Muscle layer of colon (tissue), 2 donors: ENCODE measurements around the gene KSR2.

Source experiments
- H3K27ac ChIP-seq: one replicate; pipeline ENCODE4 v1.7.0; 2013; ENCODE audit warnings: low read depth, mild to moderate bottlenecking, low read length, moderate library complexity
- H3K27me3 ChIP-seq, 2 donors: one replicate each; pipeline ENCODE4 v1.7.0; 2013; ENCODE audit warnings: low read length in 2 of 2, mild to moderate bottlenecking in 2 of 2; ENCODE audit not compliant: insufficient read depth in 2 of 2, control insufficient read depth in 1 of 2
- H3K36me3 ChIP-seq: one replicate; pipeline ENCODE4 v1.7.0; 2013; ENCODE audit warnings: mild to moderate bottlenecking, low read length; ENCODE audit not compliant: insufficient read depth
- H3K4me1 ChIP-seq: one replicate; pipeline ENCODE4 v1.7.0; 2013; ENCODE audit warnings: mild to moderate bottlenecking, low read length; ENCODE audit not compliant: insufficient read depth
- H3K4me3 ChIP-seq, 2 donors: one replicate each; pipeline ENCODE4 v1.7.0; 2013; ENCODE audit warnings: low read length in 2 of 2, low read depth in 1 of 2, mild to moderate bottlenecking in 1 of 2, moderate library complexity in 1 of 2
- H3K9ac ChIP-seq: one replicate; pipeline ENCODE4 v1.7.0; 2013; ENCODE audit warnings: low read length
- H3K9me3 ChIP-seq: one replicate; pipeline ENCODE4 v1.7.0; 2013; ENCODE audit warnings: mild to moderate bottlenecking, low read length
- donor health status: abdominal sarcoma.
- donor health status: Adenocarcinoma of cecum.

Gene KSR2

GRCh38 chr12:117702741-117703140 lies 266.0 kb downstream of the KSR2 start:
- H3K27ac ChIP-seq: no peak overlapping the region
- no peaks in the 10 kb centered on the region for H3K27me3 ChIP-seq
- H3K9ac ChIP-seq: no peak overlapping the region

DNA sequence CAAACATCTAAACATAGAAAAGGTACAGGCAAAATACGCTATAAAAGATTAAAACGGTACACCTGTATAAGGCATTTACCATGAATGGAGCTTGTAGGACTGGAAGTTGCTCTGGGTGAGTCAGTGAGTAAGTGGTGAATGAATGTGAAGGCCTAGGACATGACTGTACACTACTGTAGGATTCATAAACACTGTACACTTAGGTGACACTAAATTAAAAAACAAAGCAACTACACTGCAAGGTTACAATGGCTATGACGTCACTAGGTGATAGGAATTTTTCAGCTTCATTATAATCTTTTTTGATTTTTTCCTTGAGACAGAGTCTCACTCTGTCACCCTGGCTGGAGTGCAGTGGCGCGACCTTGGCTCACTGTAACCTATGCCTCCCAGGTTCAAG lies 269.2 kb downstream of the KSR2 start:
- H3K4me1 ChIP-seq: no peaks in the 10 kb centered on the region
- no peak overlapping the region for H3K4me3 ChIP-seq
- no peaks in the 10 kb centered on the region for H3K9me3 ChIP-seq
- H3K36me3 ChIP-seq: no peaks in the 10 kb centered on the region
- no peak overlapping the region for H3K27ac ChIP-seq
- no peak overlapping the region for H3K9ac ChIP-seq
- no peaks in the 10 kb centered on the region for H3K27me3 ChIP-seq

More at GRCh38 chr12:117702741-117703140, 266.0 kb downstream of the KSR2 start:
- no peaks in the 10 kb centered on the region for H3K4me1 ChIP-seq
- no peaks in the 10 kb centered on the region for H3K9me3 ChIP-seq
- H3K4me3 ChIP-seq: no peak overlapping the region
- H3K36me3 ChIP-seq: no peaks in the 10 kb centered on the region

GRCh38 chr12:117699118-117699517 lies 269.7 kb downstream of the KSR2 start:
- Histone ChIP-seq H3K4me1 (no peaks in the 10 kb centered on the region), H3K9me3 (no peaks in the 10 kb centered on the region), H3K4me3 (no peak overlapping the region), H3K27ac (no peak overlapping the region), H3K9ac (no peak overlapping the region), H3K36me3 (no peaks in the 10 kb centered on the region), H3K27me3 (no peaks in the 10 kb centered on the region)

GRCh38 chr12:117695956-117696355 lies 272.8 kb downstream of the KSR2 start:
- no peaks in the 10 kb centered on the region for H3K9me3 ChIP-seq
- no peaks in the 10 kb centered on the region for H3K4me1 ChIP-seq
- H3K36me3 ChIP-seq: no peaks in the 10 kb centered on the region
- H3K4me3 ChIP-seq: no peak overlapping the region
- no peak overlapping the region for H3K9ac ChIP-seq
- no peak overlapping the region for H3K27ac ChIP-seq
- H3K27me3 ChIP-seq: no peaks in the 10 kb centered on the region

GRCh38 chr12:117692512-117692911 lies 276.3 kb downstream of the KSR2 start:
- no peak overlapping the region for H3K9ac ChIP-seq

DNA sequence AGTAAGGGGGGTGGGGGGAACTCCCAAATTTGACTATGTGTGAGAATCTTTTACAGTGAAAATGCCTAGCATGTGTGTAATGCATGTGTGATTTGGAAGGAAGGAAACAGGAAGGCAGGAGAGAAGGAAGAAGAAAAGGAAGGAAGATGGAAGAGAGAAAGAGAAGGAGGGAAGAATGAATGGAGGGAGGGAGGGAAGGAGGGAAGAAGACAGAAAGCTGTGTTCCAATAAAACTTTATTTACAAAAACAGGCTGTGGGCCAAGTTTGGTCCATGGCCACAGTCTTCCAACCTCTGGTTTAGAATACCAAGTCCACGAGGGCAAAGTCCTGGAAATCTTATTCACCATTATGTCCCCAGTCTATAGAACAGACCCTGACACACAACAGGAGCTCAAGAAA lies 278.9 kb downstream of the KSR2 start:
- peaks cover 13% of the 10 kb centered on the region for H3K4me1 ChIP-seq
- H3K27me3 ChIP-seq: peaks cover 0 to 3% of the 10 kb centered on the region in 2 donors
- no peak overlapping the region for H3K9ac ChIP-seq
- H3K4me3 ChIP-seq: no peak overlapping the region
- no peaks in the 10 kb centered on the region for H3K36me3 ChIP-seq
- H3K9me3 ChIP-seq: no peaks in the 10 kb centered on the region
- no peak overlapping the region for H3K27ac ChIP-seq

More at GRCh38 chr12:117692512-117692911, 276.3 kb downstream of the KSR2 start:
- peaks cover 3% of the 10 kb centered on the region for H3K4me1 ChIP-seq
- H3K27me3 ChIP-seq: no peaks in the 10 kb centered on the region
- H3K36me3 ChIP-seq: no peaks in the 10 kb centered on the region
- no peak overlapping the region for H3K4me3 ChIP-seq
- H3K9me3 ChIP-seq: no peaks in the 10 kb centered on the region
- no peak overlapping the region for H3K27ac ChIP-seq

DNA sequence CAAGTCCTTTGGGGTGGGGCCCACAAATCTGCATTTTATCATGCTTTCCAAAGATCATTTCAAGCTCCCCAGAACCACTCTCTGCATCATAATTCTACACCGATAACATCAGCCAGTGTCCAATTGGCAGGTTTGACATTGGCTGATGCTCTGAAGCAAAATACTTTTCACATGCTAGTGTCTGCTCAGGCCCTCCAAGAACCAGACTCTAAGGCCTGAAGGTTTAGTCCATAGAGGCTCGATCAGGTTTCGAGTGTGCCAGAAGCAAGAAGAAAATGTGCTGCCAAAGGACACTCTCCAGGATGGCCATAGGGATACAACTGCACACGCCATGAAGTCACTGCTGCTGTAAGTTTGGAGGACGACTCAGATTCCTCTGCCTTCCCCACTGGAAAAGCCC lies 280.3 kb downstream of the KSR2 start:
- no peaks in the 10 kb centered on the region for H3K36me3 ChIP-seq
- H3K9me3 ChIP-seq: no peaks in the 10 kb centered on the region
- H3K27me3 ChIP-seq: peaks cover 0 to 3% of the 10 kb centered on the region in 2 donors
- H3K9ac ChIP-seq: no peak overlapping the region
- H3K4me1 ChIP-seq: peaks cover 13% of the 10 kb centered on the region
- H3K27ac ChIP-seq: no peak overlapping the region
- no peak overlapping the region for H3K4me3 ChIP-seq

- no peaks in the 10 kb centered on the region for H3K36me3 ChIP-seq
- H3K27me3 ChIP-seq: peaks cover 0 to 3% of the 10 kb centered on the region in 2 donors
- H3K27ac ChIP-seq: no peak overlapping the region
- H3K4me1 ChIP-seq: peaks cover 13% of the 10 kb centered on the region
- H3K4me3 ChIP-seq: no peak overlapping the region
- no peak overlapping the region for H3K9ac ChIP-seq
- H3K9me3 ChIP-seq: no peaks in the 10 kb centered on the region
These were observed 281.8 kb downstream of the KSR2 start for GRCh38 chr12:117686911-117687377.

DNA sequence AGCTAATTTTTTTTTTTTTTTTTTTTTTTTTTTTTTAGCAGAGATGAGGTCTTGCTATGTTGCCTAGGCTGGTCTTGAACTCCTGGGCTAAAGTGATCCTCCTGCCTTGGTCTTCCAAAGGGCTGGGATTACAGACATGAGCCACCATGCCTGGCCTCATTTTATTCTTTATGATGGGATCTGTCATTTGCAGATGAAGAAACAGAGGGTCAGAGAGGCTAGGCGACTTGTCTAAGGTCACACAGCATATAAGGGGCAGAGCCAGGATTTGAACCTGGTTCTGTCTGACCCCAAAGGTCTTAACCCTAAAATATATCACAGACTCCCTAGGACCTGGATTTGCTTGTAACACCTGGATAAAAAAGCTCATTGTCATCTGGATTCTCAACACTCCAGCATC lies 282.6 kb downstream of the KSR2 start:
- H3K9ac ChIP-seq: no peak overlapping the region
- H3K9me3 ChIP-seq: no peaks in the 10 kb centered on the region
- H3K27me3 ChIP-seq: peaks cover 0 to 3% of the 10 kb centered on the region in 2 donors
- no peaks in the 10 kb centered on the region for H3K36me3 ChIP-seq
- H3K4me3 ChIP-seq: no peak overlapping the region
- no peak overlapping the region for H3K27ac ChIP-seq
- H3K4me1 ChIP-seq: peaks cover 13% of the 10 kb centered on the region

- H3K4me1 ChIP-seq: peaks cover 13% of the 10 kb centered on the region
- peaks cover 0 to 3% of the 10 kb centered on the region in 2 donors for H3K27me3 ChIP-seq
- no peak overlapping the region for H3K4me3 ChIP-seq
- H3K9ac ChIP-seq: no peak overlapping the region
- no peaks in the 10 kb centered on the region for H3K9me3 ChIP-seq
- H3K27ac ChIP-seq: no peak overlapping the region
- no peaks in the 10 kb centered on the region for H3K36me3 ChIP-seq
These were observed 283.5 kb downstream of the KSR2 start for GRCh38 chr12:117685110-117685926.

GRCh38 chr12:117684471-117684870 lies 284.3 kb downstream of the KSR2 start:
- peaks cover 0 to 3% of the 10 kb centered on the region in 2 donors for H3K27me3 ChIP-seq
- no peaks in the 10 kb centered on the region for H3K9me3 ChIP-seq
- H3K9ac ChIP-seq: no peak overlapping the region
- no peak overlapping the region for H3K27ac ChIP-seq
- no peaks in the 10 kb centered on the region for H3K36me3 ChIP-seq
- H3K4me3 ChIP-seq: no peak overlapping the region
- H3K4me1 ChIP-seq: peaks cover 13% of the 10 kb centered on the region

GRCh38 chr12:117680312-117680711 lies 288.5 kb downstream of the KSR2 start:
- no peaks in the 10 kb centered on the region for H3K9me3 ChIP-seq
- H3K27ac ChIP-seq: no peak overlapping the region
- H3K4me3 ChIP-seq: no peak overlapping the region
- H3K27me3 ChIP-seq: no peaks in the 10 kb centered on the region
- H3K36me3 ChIP-seq: no peaks in the 10 kb centered on the region
- H3K4me1 ChIP-seq: no peaks in the 10 kb centered on the region
- H3K9ac ChIP-seq: no peak overlapping the region
